CD4-positive, alpha-beta T cell (primary cell): Measurements from ENCODE around the gene BIRC6. TPM values are rescaled to one million over a fixed set of nuclear protein-coding genes. Genes with fewer than 3 reads are reported as not detected.

ENCODE experiments used
- ATAC-seq: fragments of 200-7000 bp; cut with Tn5 transposase; one replicate; pipeline ENCODE4 v1.10.0; 2022; ENCODE audit warnings: mild to moderate bottlenecking; ENCODE audit not compliant: poor library complexity
- CTCF ChIA-PET: fragments of 350-600 bp; sonication (Branson Sonifier 250); formaldehyde crosslinking; loops from one replicate; lab custom pipeline; 2021; ENCODE audit warnings: antibody characterized with exemption, inconsistent platforms; lab: Charles Lee
- POLR2A ChIA-PET: fragments of 350-600 bp; sonication (Branson Sonifier 250); formaldehyde crosslinking; loops from one replicate; lab custom pipeline; 2021; ENCODE audit warnings: antibody characterized with exemption, inconsistent platforms; lab: Charles Lee
- DNase-seq, 14 experiments: peaks; one replicate each; pipeline ENCODE4 v3.0.0-alpha.2; 2013 to 2020; ENCODE audit warnings: mixed read lengths in 2 of 14
- H3K27ac ChIP-seq, 2 donors: one replicate each; pipeline versions ENCODE4 v1.5.1 to v1.7.0; 2013; ENCODE audit warnings: low read length in 2 of 2, low read depth in 1 of 2, mild to moderate bottlenecking in 1 of 2
- H3K27me3 ChIP-seq, 2 experiments: 1 replicate in 1 of 2; 2 replicates in 1 of 2; pipeline versions ENCODE4 v1.6.1 to v1.7.0; 2013; ENCODE audit warnings: low read length in 2 of 2, control low read depth in 1 of 2, mild to moderate bottlenecking in 1 of 2, moderate library complexity in 1 of 2; ENCODE audit not compliant: insufficient read depth in 2 of 2, control insufficient read depth in 1 of 2
- H3K36me3 ChIP-seq: one replicate; pipeline ENCODE4 v1.6.1; 2013; ENCODE audit warnings: low read length, control low read depth; ENCODE audit not compliant: insufficient read depth
- H3K4me1 ChIP-seq: one replicate; pipeline ENCODE4 v1.6.1; 2013; ENCODE audit warnings: low read length, control low read depth; ENCODE audit not compliant: insufficient read depth
- H3K4me3 ChIP-seq: one replicate; pipeline ENCODE4 v1.5.1; 2013; ENCODE audit warnings: mild to moderate bottlenecking, low read length, moderate library complexity
- H3K9me3 ChIP-seq, 2 experiments: 1 replicate in 1 of 2; 2 replicates in 1 of 2; pipeline versions ENCODE4 v1.6.1 to v1.7.0; 2013; ENCODE audit warnings: low read length in 2 of 2, mild to moderate bottlenecking in 2 of 2, control low read depth in 1 of 2, moderate library complexity in 1 of 2; ENCODE audit not compliant: control insufficient read depth in 1 of 2, insufficient read depth in 1 of 2
- H3K27ac Mint-ChIP-seq: one replicate; pipeline ENCODE4 v1.8.0; 2020; ENCODE audit warnings: mixed read lengths
- H3K27me3 Mint-ChIP-seq: one replicate; pipeline ENCODE4 v1.8.0; 2021; ENCODE audit warnings: mixed read lengths
- H3K36me3 Mint-ChIP-seq: one replicate; pipeline ENCODE4 v1.8.0; 2021; ENCODE audit warnings: low read depth, mixed read lengths
- H3K4me1 Mint-ChIP-seq: one replicate; pipeline ENCODE4 v1.8.0; 2021; ENCODE audit warnings: low read depth, mixed read lengths
- H3K4me3 Mint-ChIP-seq: one replicate; pipeline ENCODE4 v1.8.0; 2020; ENCODE audit warnings: mild to moderate bottlenecking, mixed read lengths
- H3K9me3 Mint-ChIP-seq: one replicate; pipeline ENCODE4 v1.8.0; 2020; ENCODE audit warnings: mixed read lengths
- intact Hi-C, 2 experiments: fragments of 100-400 bp; cut with DNase I in 1 of 2; cut with micrococcal nuclease in 1 of 2; formaldehyde crosslinking; loops; one replicate each; pipeline versions ENCODE4 v1.15.1 to v1.9.0; 2023 to 2025; cut with DNase I, micrococcal nuclease
- polyA plus RNA-seq, 2 donors: library from polyadenylated mRNA; unstranded; fragments of 120-200 nt; gene quantifications; one replicate each; pipeline ENCODE4 v1.2.1, GENCODE V29; 2013
- total RNA-seq, 174 experiments: library from RNA in 2 of 174; stranded (reverse) in 2 of 174; gene quantifications; one replicate each; pipeline ENCODE4 v1.2.3 and lab custom pipeline; 2021 to 2026
- TF ChIP-seq, protein P1 (sequence below): fragments of 200-600 bp; IDR thresholded peaks from one replicate; pipeline ENCODE4 v1.8.0; 2022; ENCODE audit warnings: antibody characterized with exemption, mild to moderate bottlenecking

Gene BIRC6, protein sequence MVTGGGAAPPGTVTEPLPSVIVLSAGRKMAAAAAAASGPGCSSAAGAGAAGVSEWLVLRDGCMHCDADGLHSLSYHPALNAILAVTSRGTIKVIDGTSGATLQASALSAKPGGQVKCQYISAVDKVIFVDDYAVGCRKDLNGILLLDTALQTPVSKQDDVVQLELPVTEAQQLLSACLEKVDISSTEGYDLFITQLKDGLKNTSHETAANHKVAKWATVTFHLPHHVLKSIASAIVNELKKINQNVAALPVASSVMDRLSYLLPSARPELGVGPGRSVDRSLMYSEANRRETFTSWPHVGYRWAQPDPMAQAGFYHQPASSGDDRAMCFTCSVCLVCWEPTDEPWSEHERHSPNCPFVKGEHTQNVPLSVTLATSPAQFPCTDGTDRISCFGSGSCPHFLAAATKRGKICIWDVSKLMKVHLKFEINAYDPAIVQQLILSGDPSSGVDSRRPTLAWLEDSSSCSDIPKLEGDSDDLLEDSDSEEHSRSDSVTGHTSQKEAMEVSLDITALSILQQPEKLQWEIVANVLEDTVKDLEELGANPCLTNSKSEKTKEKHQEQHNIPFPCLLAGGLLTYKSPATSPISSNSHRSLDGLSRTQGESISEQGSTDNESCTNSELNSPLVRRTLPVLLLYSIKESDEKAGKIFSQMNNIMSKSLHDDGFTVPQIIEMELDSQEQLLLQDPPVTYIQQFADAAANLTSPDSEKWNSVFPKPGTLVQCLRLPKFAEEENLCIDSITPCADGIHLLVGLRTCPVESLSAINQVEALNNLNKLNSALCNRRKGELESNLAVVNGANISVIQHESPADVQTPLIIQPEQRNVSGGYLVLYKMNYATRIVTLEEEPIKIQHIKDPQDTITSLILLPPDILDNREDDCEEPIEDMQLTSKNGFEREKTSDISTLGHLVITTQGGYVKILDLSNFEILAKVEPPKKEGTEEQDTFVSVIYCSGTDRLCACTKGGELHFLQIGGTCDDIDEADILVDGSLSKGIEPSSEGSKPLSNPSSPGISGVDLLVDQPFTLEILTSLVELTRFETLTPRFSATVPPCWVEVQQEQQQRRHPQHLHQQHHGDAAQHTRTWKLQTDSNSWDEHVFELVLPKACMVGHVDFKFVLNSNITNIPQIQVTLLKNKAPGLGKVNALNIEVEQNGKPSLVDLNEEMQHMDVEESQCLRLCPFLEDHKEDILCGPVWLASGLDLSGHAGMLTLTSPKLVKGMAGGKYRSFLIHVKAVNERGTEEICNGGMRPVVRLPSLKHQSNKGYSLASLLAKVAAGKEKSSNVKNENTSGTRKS (N-terminal part only)
- total RNA-seq, result 100 to 1,000 TPM; 110 to 113 TPM
- 72.2 TPM for polyA plus RNA-seq (2013, experiment 1 of 2)
- 85.4 TPM for polyA plus RNA-seq (2013, experiment 2 of 2)
- total RNA-seq (lab: John Stamatoyannopoulos, UW), result 243 to 780 (median 392) reads per million in 172 experiments

DNA sequence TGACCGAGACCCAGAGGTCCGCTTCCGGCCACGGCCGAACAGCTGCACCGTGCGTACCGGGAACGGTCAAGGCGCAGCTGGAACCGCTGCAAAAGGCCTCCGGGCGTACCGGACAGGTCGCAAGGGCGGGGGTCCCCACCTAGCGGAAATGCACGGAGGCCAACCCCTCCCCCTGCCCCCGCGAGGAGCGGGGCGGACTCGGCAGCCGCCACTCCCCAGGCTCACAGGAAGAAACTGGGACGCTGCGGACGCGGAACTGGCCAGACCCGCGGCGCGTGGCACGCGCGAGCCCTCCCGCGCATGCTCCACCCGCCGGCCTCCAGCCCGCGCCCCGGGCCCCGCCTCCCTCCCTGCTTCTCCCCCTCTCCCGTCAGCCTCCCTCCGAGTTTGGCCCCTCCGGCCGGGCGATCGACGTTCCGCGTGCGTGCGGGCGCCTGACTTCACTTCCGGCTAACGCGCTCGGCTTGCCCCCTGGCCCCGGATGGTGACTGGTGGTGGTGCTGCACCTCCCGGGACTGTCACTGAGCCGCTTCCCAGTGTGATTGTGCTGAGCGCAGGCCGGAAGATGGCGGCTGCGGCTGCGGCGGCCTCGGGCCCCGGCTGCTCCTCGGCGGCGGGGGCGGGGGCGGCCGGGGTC, at the start of gene BIRC6:
TSS of gene BIRC6 (plus strand) at position 343 of the 637 bp plus-strand sequence. CDS start at position 482, 139 bp downstream.
- POLR2A ChIA-PET, result interaction anchor here (0.8 kb wide), 1 partner anchor 8 kb away, joined by 4 read pairs; no protein-coding TSS in a partner anchor
- TF ChIP-seq, protein P1, sequence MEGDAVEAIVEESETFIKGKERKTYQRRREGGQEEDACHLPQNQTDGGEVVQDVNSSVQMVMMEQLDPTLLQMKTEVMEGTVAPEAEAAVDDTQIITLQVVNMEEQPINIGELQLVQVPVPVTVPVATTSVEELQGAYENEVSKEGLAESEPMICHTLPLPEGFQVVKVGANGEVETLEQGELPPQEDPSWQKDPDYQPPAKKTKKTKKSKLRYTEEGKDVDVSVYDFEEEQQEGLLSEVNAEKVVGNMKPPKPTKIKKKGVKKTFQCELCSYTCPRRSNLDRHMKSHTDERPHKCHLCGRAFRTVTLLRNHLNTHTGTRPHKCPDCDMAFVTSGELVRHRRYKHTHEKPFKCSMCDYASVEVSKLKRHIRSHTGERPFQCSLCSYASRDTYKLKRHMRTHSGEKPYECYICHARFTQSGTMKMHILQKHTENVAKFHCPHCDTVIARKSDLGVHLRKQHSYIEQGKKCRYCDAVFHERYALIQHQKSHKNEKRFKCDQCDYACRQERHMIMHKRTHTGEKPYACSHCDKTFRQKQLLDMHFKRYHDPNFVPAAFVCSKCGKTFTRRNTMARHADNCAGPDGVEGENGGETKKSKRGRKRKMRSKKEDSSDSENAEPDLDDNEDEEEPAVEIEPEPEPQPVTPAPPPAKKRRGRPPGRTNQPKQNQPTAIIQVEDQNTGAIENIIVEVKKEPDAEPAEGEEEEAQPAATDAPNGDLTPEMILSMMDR, result no peak
- Histone ChIP-seq H3K36me3 (peaks cover 5% of the 10 kb centered on the region), H3K4me3 (peak within 1 kb of the TSS; percentile 97), H3K27ac (peak within 1 kb of the TSS; percentile 75 to 87), H3K9me3 (no peaks in the 10 kb centered on the region), H3K27me3 (no peaks in the 10 kb centered on the region), H3K4me1 (peaks cover 23% of the 10 kb centered on the region)
- H3K27me3 Mint-ChIP-seq, result no peaks in the 10 kb centered on the region
- peaks cover 34% of the 10 kb centered on the region for H3K36me3 Mint-ChIP-seq
- CTCF ChIA-PET, result no interaction called here
- H3K9me3 Mint-ChIP-seq, result no peaks in the 10 kb centered on the region
- H3K4me1 Mint-ChIP-seq, result peaks cover 43% of the 10 kb centered on the region
- intact Hi-C loops, result loop anchor here in 1 of 2 experiments (1.0 to 5.0 kb wide), 4 partner anchors 79 to 1241 kb away; partner anchors contain the start of genes FAM98A, SPAST, TTC27 and YIPF4
- ATAC-seq (peak; percentile 89), DNase-seq (peak; percentile 71 to 96 (median 89))
- H3K27ac Mint-ChIP-seq, result peak within 1 kb of the TSS; percentile 81
- peak within 1 kb of the TSS; percentile 98 for H3K4me3 Mint-ChIP-seq

DNA sequence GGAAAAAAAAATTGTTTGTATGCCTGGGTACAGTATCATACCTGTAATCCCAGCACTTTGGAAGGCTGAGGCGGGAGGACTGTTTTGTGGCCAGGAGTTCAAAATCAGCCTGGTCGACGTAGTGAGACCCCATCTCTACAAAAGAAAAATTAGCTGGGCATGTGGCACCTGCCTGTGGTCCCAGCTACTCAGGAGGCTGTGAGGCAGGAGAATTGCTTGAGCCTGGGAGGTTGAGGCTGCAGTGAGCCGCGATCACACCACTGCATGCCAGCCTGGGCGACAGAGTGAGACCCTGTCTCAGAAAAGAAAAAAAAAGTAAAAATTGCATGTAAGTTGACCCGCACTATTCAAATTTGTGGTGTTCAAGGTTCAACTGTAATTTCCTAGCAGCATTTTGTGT, 46.2 kb upstream of the BIRC6 start:
- H3K27ac ChIP-seq, result no peak overlapping the region
- H3K27me3 Mint-ChIP-seq, result no peaks in the 10 kb centered on the region
- H3K4me3 Mint-ChIP-seq, result no peak overlapping the region
- TF ChIP-seq, protein P1, result no peak
- H3K4me1 Mint-ChIP-seq, result no peaks in the 10 kb centered on the region
- no peak overlapping the region for H3K4me3 ChIP-seq
- DNase-seq (no peak), ATAC-seq (no peak)
- H3K27ac Mint-ChIP-seq, result no peak overlapping the region
- H3K9me3 ChIP-seq, result no peaks in the 10 kb centered on the region
- no peaks in the 10 kb centered on the region for H3K4me1 ChIP-seq
- H3K36me3 ChIP-seq, result peaks cover 16% of the 10 kb centered on the region
- POLR2A ChIA-PET, result no interaction called here
- H3K27me3 ChIP-seq, result no peaks in the 10 kb centered on the region
- no peaks in the 10 kb centered on the region for H3K9me3 Mint-ChIP-seq
- CTCF ChIA-PET, result no interaction called here
- intact Hi-C loops, result no loop called here
- H3K36me3 Mint-ChIP-seq, result peaks cover 40% of the 10 kb centered on the region
